Stimulated activated naive CD8-positive, alpha-beta T cell treated with anti-CD3 and anti-CD28 coated beads, Interleukin-15, Interleukin-2, amounts not matched to agents 100 U/mL and 50 U/mL, for 24 hours (primary cell): ENCODE data around the gene MSRB1.
"Not testable (repeated sequence)": the region's sequence is repeated elsewhere in the genome, so short reads cannot be mapped to it uniquely, and the experiment has no call there.

Experiments used
- ATAC-seq: fragments of 150-1000 bp; cut with Tn5 transposase; one replicate; pipeline ENCODE4 v1.10.0; 2021
- DNase-seq: peaks from one replicate; pipeline ENCODE4 v3.0.0; 2021

MSRB1 gene

GRCh38 chr16:1915732-1916639, 27.0 kb downstream of the MSRB1 start:
- ATAC-seq (no peak), DNase-seq (no peak)

GRCh38 chr16:1914988-1915387, 28.0 kb downstream of the MSRB1 start:
- DNase-seq (no peak), ATAC-seq (no peak)

- DNase-seq, result no peak
- ATAC-seq, result no peak
Observed at GRCh38 chr16:1914084-1914608, 28.9 kb downstream of the MSRB1 start.

GRCh38 chr16:1913327-1914083, 29.5 kb downstream of the MSRB1 start:
- ATAC-seq, result no peak
- DNase-seq, result no peak

- DNase-seq, result no peak
- ATAC-seq, result no peak
Observed at GRCh38 chr16:1912215-1912543, 30.8 kb downstream of the MSRB1 start.

- no peak for DNase-seq
- ATAC-seq, result no peak
Observed at GRCh38 chr16:1911467-1912214, 31.4 kb downstream of the MSRB1 start.

GRCh38 chr16:1909561-1910231, 33.3 kb downstream of the MSRB1 start:
- DNase-seq, result no peak

GRCh38 chr16:1908983-1909382, 34.0 kb downstream of the MSRB1 start:
- no peak for ATAC-seq

More at GRCh38 chr16:1909561-1910231, 33.3 kb downstream of the MSRB1 start:
- no peak for ATAC-seq

GRCh38 chr16:1908184-1908583, 34.8 kb downstream of the MSRB1 start:
- DNase-seq (no peak), ATAC-seq (no peak)

More at GRCh38 chr16:1908983-1909382, 34.0 kb downstream of the MSRB1 start:
- no peak for DNase-seq

GRCh38 chr16:1907226-1907860, 35.7 kb downstream of the MSRB1 start:
- no peak for ATAC-seq
- no peak for DNase-seq

- DNase-seq, result no peak
- ATAC-seq, result no peak
Observed at GRCh38 chr16:1906846-1907165, 36.2 kb downstream of the MSRB1 start.

GRCh38 chr16:1906055-1906845, 36.7 kb downstream of the MSRB1 start:
- no peak for DNase-seq
- no peak for ATAC-seq

- no peak for DNase-seq
Observed at GRCh38 chr16:1903845-1904840, 38.9 kb downstream of the MSRB1 start.

GRCh38 chr16:1903220-1903574, 39.8 kb downstream of the MSRB1 start:
- ATAC-seq (no peak), DNase-seq (no peak)

More at GRCh38 chr16:1903845-1904840, 38.9 kb downstream of the MSRB1 start:
- no peak for ATAC-seq

GRCh38 chr16:1902547-1903219, 40.3 kb downstream of the MSRB1 start:
- no peak for ATAC-seq
- DNase-seq, result no peak

GRCh38 chr16:1900452-1900774, 42.6 kb downstream of the MSRB1 start:
- ATAC-seq (no peak), DNase-seq (no peak)

- ATAC-seq (no peak), DNase-seq (no peak)
Observed at GRCh38 chr16:1899641-1900451, 43.2 kb downstream of the MSRB1 start.

GRCh38 chr16:1897692-1898091, 45.3 kb downstream of the MSRB1 start:
- not testable (repeated sequence) for DNase-seq, ATAC-seq
